ENCODE data around the gene GLIPR1.
"Not testable (repeated sequence)": the region's sequence is repeated elsewhere in the genome, so short reads cannot be mapped to it uniquely, and the experiment has no call there.

GLIPR1 gene

DNA sequence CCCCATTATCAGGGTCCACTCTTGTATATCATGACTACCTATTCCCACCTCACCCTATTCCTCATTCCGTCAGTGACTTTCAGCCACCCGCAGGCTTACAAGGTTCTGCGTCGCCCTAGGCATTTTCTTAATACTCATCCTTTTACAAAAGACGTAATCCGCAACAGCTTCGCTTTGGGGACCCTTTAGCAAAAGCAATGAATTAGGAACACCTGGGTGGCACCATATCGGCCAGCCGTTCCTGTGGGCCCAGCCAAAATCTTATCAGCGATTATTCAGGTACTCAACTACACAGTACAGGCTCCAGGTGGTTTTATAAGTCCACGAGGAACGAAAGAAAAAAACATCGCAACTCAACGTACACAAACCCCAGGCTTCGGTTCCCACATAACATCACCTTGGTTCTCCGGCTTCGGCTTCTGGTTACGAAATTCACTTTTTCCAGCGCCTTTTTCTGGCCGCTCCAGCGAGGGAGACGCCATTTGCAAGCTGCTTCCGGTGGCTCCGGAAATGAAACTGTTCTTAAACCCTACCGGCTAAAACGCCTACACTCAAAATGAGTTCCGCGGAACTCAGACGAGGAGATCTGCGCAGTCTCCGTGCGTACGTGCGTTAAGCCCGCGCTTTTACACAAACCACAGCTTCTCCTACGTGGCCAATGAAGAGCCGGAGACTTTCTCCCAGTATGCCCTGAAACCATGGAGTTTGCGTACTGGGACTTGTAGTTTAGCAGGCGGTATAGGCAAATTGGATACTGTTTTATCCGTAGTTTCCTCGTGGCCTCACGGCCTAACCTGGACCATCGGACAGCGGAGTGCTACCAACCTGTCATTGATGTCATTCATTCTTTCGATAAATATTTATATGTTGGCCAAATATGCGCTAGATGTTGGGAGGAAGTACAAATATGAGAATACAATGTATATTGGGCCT lies 30.8 kb downstream of the GLIPR1 start, which contains the start of gene KRR1:
Gene KRR1 (minus strand): TSS at position 494 of the 933 bp plus-strand sequence. CDS start 12 bp downstream, at position 482.
- DNase-seq = peak; percentile 38 to 98 (median 89)

DNA sequence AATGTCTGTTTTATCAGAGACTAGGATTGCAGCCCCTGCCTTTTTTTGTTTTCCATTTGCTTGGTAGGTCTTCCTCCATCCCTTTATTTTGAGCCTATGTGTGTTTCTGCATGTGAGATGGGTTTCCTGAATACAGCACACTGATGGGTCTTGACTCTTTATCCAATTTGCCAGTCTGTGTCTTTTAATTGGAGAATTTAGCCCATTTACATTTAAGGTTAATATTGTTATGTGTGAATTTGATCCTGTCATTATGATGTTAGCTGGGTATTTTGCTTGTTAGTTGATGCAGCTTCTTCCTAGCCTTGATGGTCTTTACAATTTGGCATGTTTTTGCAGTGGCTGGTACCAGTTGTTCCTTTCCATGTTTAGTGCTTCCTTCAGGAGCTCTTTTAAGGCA lies 40.7 kb downstream of the GLIPR1 start:
- not testable (repeated sequence) for DNase-seq

DNA sequence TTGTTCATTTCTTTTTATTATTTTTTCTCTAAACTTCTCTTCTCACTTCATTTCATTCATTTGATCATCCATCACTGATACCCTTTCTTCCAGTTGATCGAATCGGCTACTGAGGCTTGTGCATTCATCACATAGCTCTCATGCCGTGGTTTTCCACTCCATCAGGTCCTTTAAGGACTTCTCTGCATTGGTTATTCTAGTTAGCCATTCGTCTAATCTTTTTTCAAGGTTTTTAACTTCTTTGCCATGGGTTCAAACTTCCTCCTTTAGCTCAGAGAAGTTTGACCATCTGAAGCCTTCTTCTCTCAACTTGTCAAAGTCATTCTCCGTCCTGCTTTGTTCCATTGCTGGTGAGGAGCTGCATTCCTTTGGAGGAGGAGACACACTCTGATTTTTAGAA lies 41.6 kb downstream of the GLIPR1 start:
- not testable (repeated sequence) for DNase-seq

DNA sequence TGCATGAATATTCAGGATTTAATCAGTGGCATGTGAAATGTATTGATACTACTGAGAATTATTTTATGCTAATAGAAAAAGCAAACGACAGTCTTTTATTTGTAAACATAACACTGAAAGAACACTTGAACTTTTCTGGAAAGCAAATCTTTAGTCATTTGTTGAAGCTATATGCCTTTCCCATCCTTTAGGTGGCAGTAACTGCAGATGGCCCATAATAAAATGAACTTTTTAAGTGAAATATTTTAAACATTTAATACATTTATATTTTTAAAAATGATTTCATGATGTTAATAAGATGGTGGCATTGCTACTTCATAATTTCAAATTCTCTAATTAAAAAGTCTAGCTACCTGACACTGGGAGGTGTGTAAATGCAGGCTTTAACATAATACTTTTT lies 44.7 kb downstream of the GLIPR1 start:
- no peak for DNase-seq

DNA sequence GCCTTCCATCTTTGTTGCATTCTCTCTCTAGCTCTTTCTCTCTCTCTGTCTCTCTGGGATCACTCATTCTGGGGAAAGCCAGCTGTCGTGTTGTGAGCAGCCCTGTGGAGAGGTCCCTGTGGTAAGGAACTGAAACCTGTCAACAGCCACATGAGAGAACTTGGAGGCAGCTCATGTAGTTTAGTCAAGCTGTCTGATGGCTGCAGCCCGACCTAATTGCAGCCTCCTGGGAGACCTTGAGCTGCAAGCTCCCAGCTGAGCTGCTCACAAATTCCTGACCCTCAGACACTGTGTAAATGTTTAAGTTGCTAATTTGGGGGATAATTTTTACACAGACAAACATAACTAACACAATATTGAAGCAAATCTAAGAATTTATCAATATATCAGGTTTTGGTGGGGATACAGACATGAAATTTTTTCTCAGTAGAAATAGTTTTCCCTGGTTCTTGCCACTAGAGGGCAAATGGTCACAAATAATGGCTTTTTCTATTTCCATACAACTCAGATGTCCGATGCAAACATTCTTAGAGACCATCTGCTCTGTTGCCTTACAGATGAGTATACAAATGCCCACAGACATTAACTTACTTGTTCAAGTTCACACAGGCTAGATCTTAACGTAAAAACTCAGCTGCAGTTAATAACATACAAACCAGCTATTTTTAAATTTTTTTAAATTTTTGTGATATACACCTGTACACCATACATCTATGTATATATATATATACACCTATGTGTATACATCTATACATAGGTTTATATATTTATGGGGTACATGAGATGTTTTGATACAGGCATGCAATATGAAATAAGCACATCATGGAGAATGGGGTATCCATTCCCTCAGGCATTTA lies 46.3 kb downstream of the GLIPR1 start:
- DNase-seq = peak in 11 of 51 donors; percentile 1 to 60 (median 2)

DNA sequence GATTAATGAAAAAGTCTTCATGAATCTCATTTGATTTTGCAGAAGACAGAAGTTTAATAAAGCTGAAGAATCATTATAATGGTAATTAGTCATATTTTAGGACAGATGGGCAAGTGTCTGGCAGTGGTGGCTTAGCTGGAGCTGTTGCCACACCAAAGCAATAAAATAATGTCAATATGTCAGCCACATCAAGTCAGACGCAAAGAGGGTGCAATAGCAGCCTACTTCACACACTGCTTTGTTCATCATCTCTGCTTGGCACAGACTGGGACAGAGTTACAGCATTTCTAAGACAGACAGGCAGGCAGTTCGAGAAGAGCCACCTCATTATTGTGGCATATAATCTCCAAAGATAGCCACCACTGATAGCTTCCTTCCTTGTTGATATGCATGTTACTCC lies 47.7 kb downstream of the GLIPR1 start:
- peak in 1 of 51 donors; percentile 41 for DNase-seq

DNA sequence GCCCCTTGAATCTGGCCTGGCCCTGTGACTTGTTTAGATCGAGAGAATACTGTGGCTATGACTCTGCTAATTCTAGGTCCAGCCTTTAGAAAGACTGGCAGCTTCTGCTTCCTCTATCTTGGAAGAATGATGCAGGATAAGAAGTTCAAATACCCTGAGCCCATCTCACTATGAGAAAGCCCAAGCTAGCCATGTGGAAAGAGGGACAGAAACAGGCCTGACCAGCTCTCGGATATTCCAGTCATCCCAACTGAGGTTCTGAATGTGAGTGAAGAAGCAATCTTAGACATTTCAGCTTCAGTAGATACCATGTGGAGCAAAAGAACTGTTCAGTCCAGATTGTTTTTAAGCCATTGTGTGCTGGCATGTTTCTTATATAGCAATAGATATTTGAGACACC lies 48.1 kb downstream of the GLIPR1 start:
- DNase-seq = no peak

DNA sequence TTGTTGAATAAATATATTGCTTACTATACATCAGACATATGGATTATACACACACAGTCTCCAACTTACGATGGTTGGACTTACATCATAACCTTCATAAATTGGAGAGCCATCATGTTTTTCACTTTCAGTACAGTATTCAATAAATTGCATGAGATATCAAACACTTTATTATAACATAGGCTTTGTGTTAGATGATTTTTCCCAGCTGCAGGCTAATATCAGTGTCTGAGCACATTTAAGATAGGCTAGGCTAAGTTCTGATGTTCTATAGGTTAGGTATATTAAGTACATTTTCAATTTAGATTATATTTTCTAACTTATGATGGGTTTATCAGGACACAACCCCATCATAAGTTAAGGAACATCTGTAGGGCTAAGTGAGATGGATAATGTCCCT lies 48.8 kb downstream of the GLIPR1 start:
- no peak for DNase-seq

DNA sequence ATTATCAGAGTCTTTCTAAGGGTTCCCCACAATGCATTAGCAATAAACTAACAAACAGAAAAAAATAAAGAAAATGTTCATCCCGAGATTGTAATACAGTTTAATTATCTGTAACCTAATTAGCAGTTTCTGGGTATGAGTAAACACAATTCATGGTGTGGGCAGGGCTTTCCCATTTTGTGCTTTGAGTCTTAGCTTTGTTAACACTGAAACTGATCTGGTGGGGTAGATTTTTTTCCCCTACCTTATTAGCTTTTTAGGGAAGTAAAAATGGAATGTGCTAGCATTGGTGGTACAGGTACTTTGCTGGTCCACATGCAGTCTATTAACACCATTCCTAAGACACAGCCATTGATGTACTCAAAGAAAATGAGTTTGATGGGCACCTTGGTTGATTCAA lies 49.3 kb downstream of the GLIPR1 start:
- DNase-seq = no peak

DNA sequence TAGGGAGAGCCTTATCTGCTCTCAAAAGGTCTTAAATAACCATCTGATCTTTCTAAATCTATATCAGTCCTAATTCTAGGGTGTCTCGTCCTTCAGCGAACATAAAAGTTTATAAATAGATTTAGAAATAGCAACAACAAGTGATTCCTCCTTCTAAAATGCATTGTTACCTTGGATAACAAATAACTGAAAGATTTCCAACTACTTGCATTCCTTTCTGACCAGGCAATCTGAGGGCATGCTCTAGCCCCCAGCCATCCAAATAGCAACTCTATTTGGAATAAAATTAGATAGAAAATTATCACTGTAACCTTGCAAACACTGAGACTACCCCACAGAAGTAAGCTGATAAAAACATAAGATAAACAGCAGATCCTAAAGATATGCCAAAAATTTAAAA lies 52.7 kb downstream of the GLIPR1 start:
- no peak for DNase-seq

DNA sequence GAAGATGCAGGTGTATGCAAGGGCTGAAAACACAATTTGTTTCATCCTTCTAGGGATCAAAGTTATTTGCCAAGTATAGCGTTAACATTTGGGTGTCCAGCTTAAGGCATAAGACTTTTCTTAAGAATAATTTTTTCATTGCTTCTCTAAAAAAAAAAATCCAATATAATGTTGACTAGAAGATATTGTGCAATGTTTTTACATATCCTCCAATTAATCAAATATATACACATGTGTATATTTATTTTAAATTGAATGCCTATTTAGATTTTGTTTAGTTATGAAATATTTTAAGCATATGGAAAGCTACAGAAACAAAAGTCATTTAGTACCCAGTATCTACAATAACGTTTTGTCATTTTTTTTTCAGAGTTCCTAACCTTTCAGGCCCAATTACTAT lies 59.3 kb downstream of the GLIPR1 start:
- DNase-seq = no peak

DNA sequence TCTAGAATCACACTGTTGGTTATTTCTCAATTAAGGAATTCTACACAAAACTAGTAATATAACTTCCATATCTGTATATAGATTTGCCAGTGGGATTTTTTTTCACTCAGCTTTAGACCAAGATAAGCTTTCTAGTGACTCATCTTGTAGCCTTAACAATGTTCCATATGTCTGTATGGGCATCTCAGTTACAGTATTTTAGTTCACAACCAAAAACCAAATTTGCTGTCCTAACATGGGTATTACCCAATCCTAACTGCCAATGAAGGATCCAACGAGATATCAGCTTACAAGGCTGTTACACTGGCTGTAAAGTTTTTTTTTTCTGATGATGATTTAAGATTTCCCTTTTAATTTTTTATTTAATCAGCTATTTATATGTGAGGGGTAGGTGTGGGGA lies 62.4 kb downstream of the GLIPR1 start:
- no peak for DNase-seq

DNA sequence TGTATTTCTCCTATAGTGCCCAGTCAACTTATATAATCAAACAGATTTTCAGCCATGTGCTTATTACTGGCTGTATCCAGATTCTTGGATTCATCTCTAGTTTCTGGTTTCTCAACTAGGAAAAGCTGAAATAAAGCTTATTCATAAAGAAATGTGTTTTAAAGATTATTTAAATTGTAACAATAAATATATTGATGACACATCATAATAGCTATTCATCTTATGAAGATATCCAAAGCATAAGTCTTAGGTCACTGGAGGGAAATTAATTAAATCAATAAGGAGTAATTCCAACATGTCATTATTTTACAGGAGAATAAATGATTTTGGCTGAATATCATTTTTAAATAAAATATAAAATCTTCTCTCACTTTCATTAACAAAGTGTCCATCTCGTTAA lies 63.0 kb downstream of the GLIPR1 start:
- no peak for DNase-seq

DNA sequence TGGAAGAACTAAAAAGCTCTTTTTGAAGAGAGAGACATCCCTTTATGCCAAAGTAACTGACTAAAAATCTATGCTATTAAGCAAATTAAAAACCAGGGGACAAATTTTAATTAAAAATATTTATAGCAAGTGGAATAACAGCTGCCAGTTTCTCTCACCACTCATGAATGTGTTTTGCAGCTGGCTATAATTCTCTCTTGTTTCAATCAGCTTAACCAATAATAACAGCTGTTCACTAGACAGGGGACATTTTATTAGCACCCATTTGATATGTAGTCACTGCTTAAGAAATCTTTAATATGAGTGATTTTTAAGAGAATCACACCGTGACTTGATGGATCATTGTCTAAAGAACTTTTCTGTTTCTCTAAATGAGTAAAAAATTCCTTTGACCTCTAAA lies 65.1 kb downstream of the GLIPR1 start:
- no peak for DNase-seq

DNA sequence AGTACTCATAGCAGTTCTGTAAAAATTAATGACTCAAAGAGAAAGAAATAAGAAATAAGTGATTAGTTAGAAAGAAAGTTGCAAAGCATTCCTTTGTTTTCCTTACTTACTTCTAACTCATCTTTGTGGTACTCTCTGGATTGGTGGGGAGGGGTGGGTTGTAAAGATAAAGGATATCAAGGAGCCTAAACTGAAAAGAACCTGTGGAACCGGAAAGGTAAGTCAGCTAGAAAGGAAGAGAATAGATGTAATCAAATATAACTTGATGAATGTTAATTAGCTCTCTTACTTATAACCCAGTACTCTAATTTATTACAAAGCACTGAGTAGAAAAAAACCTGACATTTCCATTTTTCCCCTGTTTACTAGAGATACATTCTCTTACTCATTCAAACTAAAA lies 68.3 kb downstream of the GLIPR1 start:
- no peak for DNase-seq

DNA sequence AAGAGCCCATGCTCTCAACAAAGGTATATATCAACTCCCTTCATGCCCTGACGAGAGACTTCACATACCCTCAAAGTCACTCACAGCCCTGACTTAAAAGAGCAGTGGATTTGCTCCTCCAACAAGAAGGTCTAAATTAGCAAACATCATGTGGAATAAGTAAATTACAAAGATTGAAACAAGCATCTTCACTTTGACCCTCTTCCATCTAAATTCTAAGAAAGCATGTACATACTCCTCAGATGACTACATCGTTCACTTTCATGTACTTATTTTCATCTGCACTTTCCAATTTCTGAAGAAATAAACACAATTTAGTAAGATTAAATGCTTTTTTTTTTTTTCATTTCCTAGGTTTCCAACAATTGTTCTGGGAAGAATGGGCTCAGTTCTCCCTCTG lies 69.4 kb downstream of the GLIPR1 start:
- no peak for DNase-seq

DNA sequence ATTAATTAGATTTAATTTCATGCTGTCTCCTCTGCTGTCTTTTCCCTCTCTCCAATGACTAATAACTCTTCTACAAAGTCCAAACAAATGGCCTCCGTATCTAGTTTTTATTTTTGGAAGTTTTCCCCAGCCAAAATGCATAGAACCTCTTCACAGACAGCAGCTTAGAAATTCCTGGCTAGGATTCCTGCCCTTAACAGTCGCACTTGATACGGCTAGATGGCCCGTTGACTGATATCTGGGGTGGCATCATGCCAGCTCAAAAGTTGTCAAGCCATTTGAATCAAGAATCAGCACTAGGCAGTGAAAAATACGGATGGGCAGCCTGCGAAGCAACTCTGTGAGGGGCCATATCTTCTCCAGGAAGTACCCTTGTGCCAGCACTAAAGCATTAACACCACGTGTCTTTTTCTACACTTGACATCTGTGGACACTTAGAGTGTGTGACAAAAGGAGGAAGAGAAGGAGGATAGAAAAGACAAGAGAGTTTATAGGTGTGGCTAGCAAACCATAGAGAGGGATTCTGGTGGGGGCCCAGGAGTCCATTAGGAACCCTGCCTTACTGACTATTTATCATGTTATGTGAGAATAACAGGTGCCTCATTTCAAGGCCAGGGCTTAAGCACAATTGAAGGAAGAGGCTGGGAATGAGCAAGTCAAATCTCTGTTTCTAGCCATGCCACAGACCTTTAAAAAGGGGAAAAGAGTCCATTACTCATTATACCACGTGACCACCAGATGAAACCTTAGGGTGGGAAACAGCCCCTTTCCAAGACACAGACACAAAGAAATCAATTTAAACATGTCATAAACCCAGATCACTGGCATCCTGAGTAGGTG lies 70.1 kb downstream of the GLIPR1 start:
- peak in 1 of 51 donors; percentile 5 for DNase-seq

DNA sequence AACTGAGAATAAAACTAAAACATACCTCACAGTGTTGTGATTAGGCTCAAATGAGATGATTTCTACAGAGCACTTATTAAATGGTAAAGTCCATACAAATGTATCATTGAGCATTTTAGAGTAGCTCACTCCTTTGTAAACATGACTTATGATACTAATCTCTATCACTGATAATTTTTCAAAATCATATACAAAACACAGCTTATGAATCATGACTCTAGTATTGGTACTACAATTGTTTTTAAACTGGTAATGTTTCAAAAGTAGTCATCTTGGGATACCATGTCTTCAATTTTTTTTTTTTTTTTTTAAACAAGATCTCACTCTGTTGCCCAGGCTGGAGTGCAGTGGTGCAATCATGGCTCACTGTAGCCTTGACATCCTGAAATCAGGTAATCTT lies 70.9 kb downstream of the GLIPR1 start:
- no peak for DNase-seq

DNA sequence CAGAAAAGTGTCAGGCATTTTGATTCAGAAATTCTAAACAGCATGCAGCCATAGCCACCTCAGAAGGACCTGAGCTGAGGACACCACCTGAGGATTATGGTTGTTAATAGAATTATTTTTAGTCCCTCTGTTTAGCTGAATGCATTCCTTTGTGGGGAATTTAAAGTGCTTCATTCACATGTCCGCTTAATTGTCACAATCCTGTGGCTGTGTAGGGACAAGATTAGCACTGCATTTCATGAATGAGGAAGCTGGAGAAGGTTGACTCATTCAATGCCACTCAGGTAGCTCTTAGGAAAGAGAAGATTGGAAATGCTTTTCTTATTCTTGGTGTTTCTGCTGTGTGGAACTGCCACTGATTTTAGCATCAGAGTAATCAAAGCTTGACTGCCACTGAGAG lies 72.8 kb downstream of the GLIPR1 start:
- no peak for DNase-seq
